ENCODE data around the gene NT5DC3. TPM values are rescaled to one million over a fixed set of nuclear protein-coding genes. Genes with fewer than 3 reads are reported as not detected.
A peak's percentile ranks its signal among the peaks of the same experiment; 100 is the strongest.

NT5DC3 gene
- total RNA-seq, 2 donors from 2014 or later: 24.2 to 28.3 TPM

DNA sequence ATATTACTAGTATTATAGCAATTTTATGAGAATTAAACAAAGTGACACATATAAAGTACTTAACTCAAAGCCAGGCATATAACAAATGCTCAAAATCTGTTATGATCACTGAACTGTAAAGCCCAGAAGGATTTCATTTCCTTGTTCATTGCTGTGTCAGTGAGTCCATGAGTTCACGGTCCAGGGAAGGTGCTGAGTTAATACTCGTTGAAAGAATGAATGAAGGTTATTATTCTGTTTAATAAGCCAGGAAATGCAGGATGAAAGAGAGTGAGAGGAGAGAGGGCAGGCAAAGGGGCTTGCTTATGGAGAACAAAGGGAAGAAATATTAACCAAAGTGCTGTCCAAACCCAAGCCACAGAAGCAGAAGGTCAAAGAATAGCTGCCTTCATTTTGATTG, 40.2 kb upstream of the NT5DC3 start:
- peaks cover 33% of the 10 kb centered on the region for H3K4me1 Mint-ChIP-seq
- peaks cover 1% of the 10 kb centered on the region for H3K27me3 Mint-ChIP-seq (ENCODE audit: insufficient read depth)
- Histone ChIP-seq H3K36me3 (ENCODE audit: control insufficient read depth, insufficient read depth, low read length) (no peaks in the 10 kb centered on the region), H3K9ac (ENCODE audit: extremely low read depth, low read length, poor library complexity, severe bottlenecking) (no peak overlapping the region), H3K4me1 (ENCODE audit: control insufficient read depth, insufficient read depth, low read length) (peaks cover 8% of the 10 kb centered on the region), H3K27me3 (ENCODE audit: control insufficient read depth, insufficient read depth, low read length, poor library complexity, severe bottlenecking) (no peaks in the 10 kb centered on the region), H3K4me3 (ENCODE audit: low read length) (no peak overlapping the region), H3K9me3 (ENCODE audit: control insufficient read depth, low read length) (no peaks in the 10 kb centered on the region), H3K27ac (ENCODE audit: low read depth, low read length) (no peak overlapping the region)
- H3K27ac Mint-ChIP-seq: no peak overlapping the region
- no peak for DNase-seq
- no peaks in the 10 kb centered on the region for H3K9me3 Mint-ChIP-seq
- 93 to 95% methylated on average over 2 of the region's 2 CpGs for WGBS, 2 experiments (ENCODE audit: insufficient coverage in 1 of 2, insufficient read length in 1 of 2)
- TF ChIP-seq, protein P1, sequence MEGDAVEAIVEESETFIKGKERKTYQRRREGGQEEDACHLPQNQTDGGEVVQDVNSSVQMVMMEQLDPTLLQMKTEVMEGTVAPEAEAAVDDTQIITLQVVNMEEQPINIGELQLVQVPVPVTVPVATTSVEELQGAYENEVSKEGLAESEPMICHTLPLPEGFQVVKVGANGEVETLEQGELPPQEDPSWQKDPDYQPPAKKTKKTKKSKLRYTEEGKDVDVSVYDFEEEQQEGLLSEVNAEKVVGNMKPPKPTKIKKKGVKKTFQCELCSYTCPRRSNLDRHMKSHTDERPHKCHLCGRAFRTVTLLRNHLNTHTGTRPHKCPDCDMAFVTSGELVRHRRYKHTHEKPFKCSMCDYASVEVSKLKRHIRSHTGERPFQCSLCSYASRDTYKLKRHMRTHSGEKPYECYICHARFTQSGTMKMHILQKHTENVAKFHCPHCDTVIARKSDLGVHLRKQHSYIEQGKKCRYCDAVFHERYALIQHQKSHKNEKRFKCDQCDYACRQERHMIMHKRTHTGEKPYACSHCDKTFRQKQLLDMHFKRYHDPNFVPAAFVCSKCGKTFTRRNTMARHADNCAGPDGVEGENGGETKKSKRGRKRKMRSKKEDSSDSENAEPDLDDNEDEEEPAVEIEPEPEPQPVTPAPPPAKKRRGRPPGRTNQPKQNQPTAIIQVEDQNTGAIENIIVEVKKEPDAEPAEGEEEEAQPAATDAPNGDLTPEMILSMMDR (conservative IDR thresholded peaks at IDR 0.05): no peak
- no peaks in the 10 kb centered on the region for H3K36me3 Mint-ChIP-seq (ENCODE audit: low read depth)
- no peak overlapping the region for H3K4me3 Mint-ChIP-seq

- Mint-ChIP-seq H3K36me3 (ENCODE audit: low read depth) (no peaks in the 10 kb centered on the region), H3K27me3 (ENCODE audit: insufficient read depth) (peaks cover 3% of the 10 kb centered on the region), H3K27ac (peak overlapping the region; percentile 31), H3K4me1 (peaks cover 33% of the 10 kb centered on the region), H3K4me3 (no peak overlapping the region), H3K9me3 (no peaks in the 10 kb centered on the region)
- Histone ChIP-seq H3K9ac (ENCODE audit: extremely low read depth, low read length, poor library complexity, severe bottlenecking) (no peak overlapping the region), H3K36me3 (ENCODE audit: control insufficient read depth, insufficient read depth, low read length) (no peaks in the 10 kb centered on the region), H3K4me1 (ENCODE audit: control insufficient read depth, insufficient read depth, low read length) (peaks cover 8% of the 10 kb centered on the region), H3K27ac (ENCODE audit: low read depth, low read length) (no peak overlapping the region), H3K27me3 (ENCODE audit: control insufficient read depth, insufficient read depth, low read length, poor library complexity, severe bottlenecking) (no peaks in the 10 kb centered on the region), H3K4me3 (ENCODE audit: low read length) (no peak overlapping the region), H3K9me3 (ENCODE audit: control insufficient read depth, low read length) (no peaks in the 10 kb centered on the region)
- TF ChIP-seq, protein P1 (conservative IDR thresholded peaks at IDR 0.05): no peak
- no peak for DNase-seq
- WGBS, 2 experiments (ENCODE audit: insufficient coverage in 1 of 2, insufficient read length in 1 of 2): 46 to 52% methylated on average over 6 to 8 of the region's 8 CpGs
Measured at GRCh38 chr12:103880299-103881142, 39.5 kb upstream of the NT5DC3 start.

DNA sequence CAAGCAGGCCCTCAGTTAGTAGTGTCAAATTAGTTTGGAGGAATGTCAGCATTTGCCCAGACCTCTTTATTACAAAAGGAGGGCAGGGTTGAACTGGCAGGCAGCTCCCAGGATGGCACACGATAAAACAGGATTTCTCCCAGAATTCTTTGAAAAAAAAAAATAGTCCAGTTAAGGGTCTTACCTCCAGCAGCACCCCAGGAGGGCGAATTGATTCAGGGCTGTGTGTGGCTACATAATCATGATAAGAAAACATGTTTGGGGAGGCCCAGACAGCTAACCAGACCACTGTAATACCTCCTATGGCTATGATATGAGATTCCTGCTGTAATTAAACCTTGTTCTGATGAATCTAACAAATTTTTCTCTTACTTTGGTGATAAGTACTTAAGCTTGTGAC, 38.8 kb upstream of the NT5DC3 start:
- no peaks in the 10 kb centered on the region for H3K9me3 ChIP-seq (ENCODE audit: control insufficient read depth, low read length)
- H3K36me3 ChIP-seq (ENCODE audit: control insufficient read depth, insufficient read depth, low read length): no peaks in the 10 kb centered on the region
- TF ChIP-seq, protein P1 (conservative IDR thresholded peaks at IDR 0.05): no peak
- H3K9ac ChIP-seq (ENCODE audit: extremely low read depth, low read length, poor library complexity, severe bottlenecking): no peak overlapping the region
- no peak overlapping the region for H3K27ac ChIP-seq (ENCODE audit: low read depth, low read length)
- Mint-ChIP-seq H3K4me3 (no peak overlapping the region), H3K27me3 (ENCODE audit: insufficient read depth) (peaks cover 5% of the 10 kb centered on the region), H3K27ac (no peak overlapping the region), H3K4me1 (peaks cover 33% of the 10 kb centered on the region), H3K9me3 (no peaks in the 10 kb centered on the region), H3K36me3 (ENCODE audit: low read depth) (no peaks in the 10 kb centered on the region)
- H3K4me1 ChIP-seq (ENCODE audit: control insufficient read depth, insufficient read depth, low read length): peaks cover 8% of the 10 kb centered on the region
- 0 to 41% methylated on average over 1 to 2 of the region's 2 CpGs for WGBS, 2 experiments (ENCODE audit: insufficient coverage in 1 of 2, insufficient read length in 1 of 2)
- DNase-seq: no peak
- no peak overlapping the region for H3K4me3 ChIP-seq (ENCODE audit: low read length)
- no peaks in the 10 kb centered on the region for H3K27me3 ChIP-seq (ENCODE audit: control insufficient read depth, insufficient read depth, low read length, poor library complexity, severe bottlenecking)

All from endodermal cell (in vitro differentiated cells).